ENCODE measurements around the gene TSGA10IP. TPM values are rescaled to one million over a fixed set of nuclear protein-coding genes. Genes with fewer than 3 reads are reported as not detected.

TSGA10IP gene
- total RNA-seq, 3 donors from 2014 or later, result not detected

GRCh38 chr11:65967329-65967934 is 22.2 kb downstream of the TSGA10IP start:
- TF ChIP-seq POLR2A (IDR thresholded peaks at IDR 0.05), result no peak
- TF ChIP-seq POLR2AphosphoS5 (IDR thresholded peaks at IDR 0.05), result no peak
- no peak for TF ChIP-seq CTCF (IDR thresholded peaks at IDR 0.05)
- Histone ChIP-seq H3K4me1 (peaks cover 13 to 15% of the 10 kb centered on the region in 2 donors), H3K27me3 (no peaks in the 10 kb centered on the region), H3K27ac (no peak overlapping the region), H3K4me3 (no peak overlapping the region), H3K36me3 (peaks cover 15% of the 10 kb centered on the region), H3K9me3 (no peaks in the 10 kb centered on the region)
- intact Hi-C loops (cut with DNase I; ENCODE audit: low total_unique reads), result loop anchor here (10.0 kb wide), 1 partner anchor 83 kb away; the partner anchor contains the start of gene FIBP
- DNase-seq (ENCODE audit: low spot score in 2 of 2), result no peak

- DNase-seq (ENCODE audit: low spot score in 2 of 2), result no peak
- no peak overlapping the region for H3K27ac ChIP-seq
- no peaks in the 10 kb centered on the region for H3K27me3 ChIP-seq
- peaks cover 15% of the 10 kb centered on the region for H3K36me3 ChIP-seq
- no peaks in the 10 kb centered on the region for H3K9me3 ChIP-seq
- no peak overlapping the region for H3K4me3 ChIP-seq
- H3K4me1 ChIP-seq, result peaks cover under 1% of the 10 kb centered on the region in 2 donors
- TF ChIP-seq CTCF (IDR thresholded peaks at IDR 0.05) (no peak), POLR2AphosphoS5 (IDR thresholded peaks at IDR 0.05) (no peak), POLR2A (IDR thresholded peaks at IDR 0.05) (no peak)
- intact Hi-C loops (cut with DNase I; ENCODE audit: low total_unique reads), result loop anchor here (10.0 kb wide), 1 partner anchor 84 kb away; the partner anchor contains the start of gene FIBP
Observed at GRCh38 chr11:65968600-65969482, 23.6 kb downstream of the TSGA10IP start.

GRCh38 chr11:65972116-65972515 is 26.8 kb downstream of the TSGA10IP start:
- H3K9me3 ChIP-seq, result no peaks in the 10 kb centered on the region
- H3K4me1 ChIP-seq, result no peaks in the 10 kb centered on the region
- H3K36me3 ChIP-seq, result peaks cover 3% of the 10 kb centered on the region
- TF ChIP-seq POLR2AphosphoS5 (IDR thresholded peaks at IDR 0.05) (no peak), CTCF (IDR thresholded peaks at IDR 0.05) (no peak), POLR2A (IDR thresholded peaks at IDR 0.05) (no peak)
- no peaks in the 10 kb centered on the region for H3K27me3 ChIP-seq
- no peak for DNase-seq (ENCODE audit: low spot score in 2 of 2)
- intact Hi-C loops (cut with DNase I; ENCODE audit: low total_unique reads), result no loop called here
- H3K4me3 ChIP-seq, result no peak overlapping the region
- no peak overlapping the region for H3K27ac ChIP-seq

- Histone ChIP-seq H3K4me3 (no peak overlapping the region), H3K9me3 (no peaks in the 10 kb centered on the region), H3K27me3 (no peaks in the 10 kb centered on the region), H3K27ac (no peak overlapping the region), H3K36me3 (no peaks in the 10 kb centered on the region), H3K4me1 (no peaks in the 10 kb centered on the region)
- intact Hi-C loops (cut with DNase I; ENCODE audit: low total_unique reads), result no loop called here
- TF ChIP-seq POLR2A (IDR thresholded peaks at IDR 0.05) (no peak), POLR2AphosphoS5 (IDR thresholded peaks at IDR 0.05) (no peak), CTCF (IDR thresholded peaks at IDR 0.05) (no peak)
- no peak for DNase-seq (ENCODE audit: low spot score in 2 of 2)
Observed at GRCh38 chr11:65973439-65974110, 28.3 kb downstream of the TSGA10IP start.

Measured in breast epithelium (tissue), 4 donors.